CD4-positive, alpha-beta T cell (primary cell): ENCODE measurements around the gene APOC4. TPM values are rescaled to one million over a fixed set of nuclear protein-coding genes. Genes with fewer than 3 reads are reported as not detected.

Experiments
- ATAC-seq: fragments of 200-7000 bp; cut with Tn5 transposase; one replicate; pipeline ENCODE4 v1.10.0; 2022; ENCODE audit warnings: mild to moderate bottlenecking; ENCODE audit not compliant: poor library complexity
- CTCF ChIA-PET: fragments of 350-600 bp; sonication (Branson Sonifier 250); formaldehyde crosslinking; loops from one replicate; lab custom pipeline; 2021; ENCODE audit warnings: antibody characterized with exemption, inconsistent platforms; lab: Charles Lee
- POLR2A ChIA-PET: fragments of 350-600 bp; sonication (Branson Sonifier 250); formaldehyde crosslinking; loops from one replicate; lab custom pipeline; 2021; ENCODE audit warnings: antibody characterized with exemption, inconsistent platforms; lab: Charles Lee
- DNase-seq, 14 experiments: peaks; one replicate each; pipeline ENCODE4 v3.0.0-alpha.2; 2013 to 2020; ENCODE audit warnings: mixed read lengths in 2 of 14
- H3K27ac ChIP-seq, 2 donors: one replicate each; pipeline versions ENCODE4 v1.5.1 to v1.7.0; 2013; ENCODE audit warnings: low read length in 2 of 2, low read depth in 1 of 2, mild to moderate bottlenecking in 1 of 2
- H3K27me3 ChIP-seq, 2 experiments: 1 replicate in 1 of 2; 2 replicates in 1 of 2; pipeline versions ENCODE4 v1.6.1 to v1.7.0; 2013; ENCODE audit warnings: low read length in 2 of 2, control low read depth in 1 of 2, mild to moderate bottlenecking in 1 of 2, moderate library complexity in 1 of 2; ENCODE audit not compliant: insufficient read depth in 2 of 2, control insufficient read depth in 1 of 2
- H3K36me3 ChIP-seq: one replicate; pipeline ENCODE4 v1.6.1; 2013; ENCODE audit warnings: low read length, control low read depth; ENCODE audit not compliant: insufficient read depth
- H3K4me1 ChIP-seq: one replicate; pipeline ENCODE4 v1.6.1; 2013; ENCODE audit warnings: low read length, control low read depth; ENCODE audit not compliant: insufficient read depth
- H3K4me3 ChIP-seq: one replicate; pipeline ENCODE4 v1.5.1; 2013; ENCODE audit warnings: mild to moderate bottlenecking, low read length, moderate library complexity
- H3K9me3 ChIP-seq, 2 experiments: 1 replicate in 1 of 2; 2 replicates in 1 of 2; pipeline versions ENCODE4 v1.6.1 to v1.7.0; 2013; ENCODE audit warnings: low read length in 2 of 2, mild to moderate bottlenecking in 2 of 2, control low read depth in 1 of 2, moderate library complexity in 1 of 2; ENCODE audit not compliant: control insufficient read depth in 1 of 2, insufficient read depth in 1 of 2
- H3K27ac Mint-ChIP-seq: one replicate; pipeline ENCODE4 v1.8.0; 2020; ENCODE audit warnings: mixed read lengths
- H3K27me3 Mint-ChIP-seq: one replicate; pipeline ENCODE4 v1.8.0; 2021; ENCODE audit warnings: mixed read lengths
- H3K36me3 Mint-ChIP-seq: one replicate; pipeline ENCODE4 v1.8.0; 2021; ENCODE audit warnings: low read depth, mixed read lengths
- H3K4me1 Mint-ChIP-seq: one replicate; pipeline ENCODE4 v1.8.0; 2021; ENCODE audit warnings: low read depth, mixed read lengths
- H3K4me3 Mint-ChIP-seq: one replicate; pipeline ENCODE4 v1.8.0; 2020; ENCODE audit warnings: mild to moderate bottlenecking, mixed read lengths
- H3K9me3 Mint-ChIP-seq: one replicate; pipeline ENCODE4 v1.8.0; 2020; ENCODE audit warnings: mixed read lengths
- CTCF ChIP-seq: fragments of 200-600 bp; IDR thresholded peaks from one replicate; pipeline ENCODE4 v1.8.0; 2022; ENCODE audit warnings: antibody characterized with exemption, mild to moderate bottlenecking
- intact Hi-C, 2 experiments: fragments of 100-400 bp; cut with DNase I in 1 of 2; cut with micrococcal nuclease in 1 of 2; formaldehyde crosslinking; loops; one replicate each; pipeline versions ENCODE4 v1.15.1 to v1.9.0; 2023 to 2025; cut with DNase I, micrococcal nuclease
- total RNA-seq, 174 experiments: library from RNA in 2 of 174; stranded (reverse) in 2 of 174; gene quantifications; one replicate each; pipeline ENCODE4 v1.2.3 and lab custom pipeline; 2021 to 2026

The APOC4 gene
- total RNA-seq, 2 experiments from 2014 or later, result not detected

- H3K9me3 Mint-ChIP-seq, result no peaks in the 10 kb centered on the region
- POLR2A ChIA-PET, result no interaction called here
- H3K36me3 ChIP-seq, result peaks cover 50% of the 10 kb centered on the region
- intact Hi-C loops, result loop anchor here in 1 of 2 experiments (5.0 kb wide), 2 partner anchors 287 to 347 kb away; partner anchors contain the start of gene EXOC3L2
- H3K4me3 Mint-ChIP-seq, result no peak overlapping the region
- H3K36me3 Mint-ChIP-seq, result peaks cover 60% of the 10 kb centered on the region
- no peak overlapping the region for H3K27ac Mint-ChIP-seq
- H3K4me3 ChIP-seq, result no peak overlapping the region
- no peaks in the 10 kb centered on the region for H3K4me1 Mint-ChIP-seq
- peaks cover 4 to 5% of the 10 kb centered on the region in 2 experiments for H3K27me3 ChIP-seq
- ATAC-seq (no peak), DNase-seq (no peak)
- TF ChIP-seq CTCF, result no peak
- H3K27ac ChIP-seq, result no peak overlapping the region
- H3K4me1 ChIP-seq, result peaks cover 6% of the 10 kb centered on the region
- CTCF ChIA-PET, result no interaction called here
- peaks cover 5% of the 10 kb centered on the region for H3K27me3 Mint-ChIP-seq
- H3K9me3 ChIP-seq, result peaks cover 0 to 3% of the 10 kb centered on the region in 2 experiments
Observed at GRCh38 chr19:44900328-44901244, 41.5 kb upstream of the APOC4 start.

GRCh38 chr19:44903216-44903601, 38.8 kb upstream of the APOC4 start:
- ATAC-seq, result no peak
- Histone ChIP-seq H3K4me1 (peaks cover 17% of the 10 kb centered on the region), H3K4me3 (no peak overlapping the region), H3K27me3 (peaks cover 18 to 31% of the 10 kb centered on the region in 2 experiments), H3K36me3 (peaks cover 29% of the 10 kb centered on the region), H3K27ac (no peak overlapping the region), H3K9me3 (peaks cover 0 to 5% of the 10 kb centered on the region in 2 experiments)
- DNase-seq, result no peak
- Mint-ChIP-seq H3K27me3 (peaks cover 29% of the 10 kb centered on the region), H3K36me3 (peaks cover 39% of the 10 kb centered on the region), H3K4me1 (peaks cover 7% of the 10 kb centered on the region), H3K9me3 (no peaks in the 10 kb centered on the region), H3K4me3 (no peak overlapping the region), H3K27ac (no peak overlapping the region)
- intact Hi-C loops, result loop anchor here (1.0 to 5.0 kb wide), 7 partner anchors 48 to 435 kb away; partner anchors contain the start of gene EXOC3L2 (in 1 of the 2)
- no peak for TF ChIP-seq CTCF
- ChIA-PET POLR2A (no interaction called here), CTCF (interaction anchor here (0.7 to 3.2 kb wide), 3 partner anchors 10 to 156 kb away, joined by 3 to 13 read pairs (median 3); no protein-coding TSS in a partner anchor)

GRCh38 chr19:44903602-44904425, 38.2 kb upstream of the APOC4 start:
- Mint-ChIP-seq H3K4me1 (peaks cover 7% of the 10 kb centered on the region), H3K9me3 (no peaks in the 10 kb centered on the region), H3K27me3 (peaks cover 30% of the 10 kb centered on the region), H3K36me3 (peaks cover 37% of the 10 kb centered on the region), H3K27ac (no peak overlapping the region), H3K4me3 (no peak overlapping the region)
- Histone ChIP-seq H3K4me3 (no peak overlapping the region), H3K9me3 (peaks cover 0 to 5% of the 10 kb centered on the region in 2 experiments), H3K36me3 (peaks cover 28% of the 10 kb centered on the region), H3K27me3 (peaks cover 18 to 31% of the 10 kb centered on the region in 2 experiments), H3K4me1 (peaks cover 17% of the 10 kb centered on the region), H3K27ac (no peak overlapping the region)
- peak; percentile 75 for ATAC-seq
- ChIA-PET CTCF (interaction anchor here (0.7 to 3.2 kb wide), 4 partner anchors 9 to 156 kb away, joined by 3 to 13 read pairs (median 3); no protein-coding TSS in a partner anchor), POLR2A (no interaction called here)
- intact Hi-C loops, result loop anchor here (1.0 to 5.0 kb wide), 7 partner anchors 47 to 434 kb away; partner anchors contain the start of gene EXOC3L2 (in 1 of the 2)
- DNase-seq, result peak; percentile 39 to 82 (median 69)
- peak; percentile 97 for TF ChIP-seq CTCF
